ENCODE data around the gene MYCBP2. TPM values are rescaled to one million over a fixed set of nuclear protein-coding genes. Genes with fewer than 3 reads are reported as not detected.

Gene MYCBP2
- total RNA-seq, 2 experiments from 2014 or later, result 81.9 to 105 TPM

DNA sequence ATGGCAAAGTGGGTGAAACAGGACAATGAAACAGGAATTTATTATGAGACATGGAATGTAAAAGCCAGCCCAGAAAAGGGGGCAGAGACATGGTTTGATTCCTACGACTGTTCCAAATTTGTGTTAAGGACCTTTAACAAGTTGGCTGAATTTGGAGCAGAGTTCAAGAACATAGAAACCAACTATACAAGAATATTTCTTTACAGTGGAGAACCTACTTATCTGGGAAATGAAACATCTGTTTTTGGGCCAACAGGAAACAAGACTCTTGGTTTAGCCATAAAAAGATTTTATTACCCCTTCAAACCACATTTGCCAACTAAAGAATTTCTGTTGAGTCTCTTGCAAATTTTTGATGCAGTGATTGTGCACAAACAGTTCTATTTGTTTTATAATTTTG is 326.4 kb downstream of the MYCBP2 start:
- no peaks in the 10 kb centered on the region for H3K9me3 Mint-ChIP-seq
- peaks cover 48% of the 10 kb centered on the region for H3K36me3 Mint-ChIP-seq (ENCODE audit: low read depth)
- H3K27ac Mint-ChIP-seq, result no peak overlapping the region
- ChIA-PET POLR2A (interaction anchor here (1.1 to 4.1 kb wide), 2 partner anchors 8 kb away, joined by 3 to 35 read pairs; partner anchors contain the start of gene CLN5), CTCF (interaction anchor here (1.9 to 3.6 kb wide), 2 partner anchors 20 to 478 kb away, joined by 9 to 19 read pairs; no protein-coding TSS in a partner anchor)
- no peak overlapping the region for H3K4me3 Mint-ChIP-seq
- no peak for DNase-seq
- peaks cover 15% of the 10 kb centered on the region for H3K4me1 Mint-ChIP-seq
- no peaks in the 10 kb centered on the region for H3K27me3 Mint-ChIP-seq

Other genes with a start within 250 kb of the MYCBP2 start
- not detected for gene SCEL, start 208.6 kb upstream of the MYCBP2 start, total RNA-seq